ENCODE data around the gene MCOLN2. TPM values are rescaled to one million over a fixed set of nuclear protein-coding genes. Genes with fewer than 3 reads are reported as not detected.

Gene MCOLN2
- total and polyA plus RNA-seq, 2 of the 8 experiments (the other 6 are each of a cell fraction or from before 2014, with no cell fraction given) = 1.7 to 6.1 TPM

- 85% methylated on average over 7 of the region's 7 CpGs; no CpG with 5 or more reads in 1 of the 2 experiments for WGBS, 2 experiments (ENCODE audit: extremely low coverage in 1 of 2, insufficient coverage in 1 of 2, insufficient read length in 1 of 2, insufficient replicate concordance in 2 of 2, low coverage in 1 of 2, low lambda C conversion rate in 2 of 2, missing lambda C conversion rate in 1 of 2)
- no peak for FAIRE-seq
- CTCF ChIA-PET (ENCODE audit: partially characterized antibody) = interaction anchor here (0.9 to 1.7 kb wide), 5 partner anchors 29 to 74 kb away, joined by 3 to 7 read pairs (median 4); no protein-coding TSS in a partner anchor
- Histone ChIP-seq H4K91ac (replicated peaks; ENCODE audit: insufficient read length, low read length) (no peak overlapping the region), H3K4ac (replicated peaks; ENCODE audit: insufficient read length, low read depth, low read length) (no peak overlapping the region), H4K8ac (ENCODE audit: extremely low read depth, insufficient read depth, low read length) (no peak overlapping the region), H3K79me1 (ENCODE audit: low read depth, low read length) (no peaks in the 10 kb centered on the region), H3K23me2 (ENCODE audit: low read depth, low read length) (no peaks in the 10 kb centered on the region), H3K9me3 (ENCODE audit: insufficient read depth in 2 of 2, low read depth in 1 of 2, low read length in 1 of 2) (no peaks in the 10 kb centered on the region), H2BK120ac (replicated peaks; ENCODE audit: low read depth, low read length) (no peak overlapping the region), H2BK20ac (ENCODE audit: low read length) (no peak overlapping the region), H4K5ac (ENCODE audit: insufficient read length, low read depth, low read length) (no peak overlapping the region), H3K14ac (ENCODE audit: insufficient read length) (no peak overlapping the region), H2BK5ac (ENCODE audit: low read depth, low read length) (no peak overlapping the region), H2BK12ac (ENCODE audit: low read depth, low read length) (no peak overlapping the region), H2AFZ (ENCODE audit: low read length) (peak overlapping the region; percentile 54; the same call in 1 of the 2 replicates), H3K27me3 (replicated peaks in 1 of 4; ENCODE audit: control insufficient read depth in 3 of 4, extremely low read depth in 1 of 4, insufficient read depth in 3 of 4, low read length in 3 of 4) (no peaks in the 10 kb centered on the region), H3K4me2 (ENCODE audit: insufficient read depth in 1 of 2, low read depth in 2 of 2, low read length in 2 of 2) (no peak overlapping the region), H3K79me2 (ENCODE audit: control insufficient read depth in 1 of 2, insufficient read depth in 2 of 2, low read length in 2 of 2) (no peaks in the 10 kb centered on the region), H3K23ac (ENCODE audit: insufficient read length) (no peak overlapping the region), H2BK15ac (ENCODE audit: low read length) (no peak overlapping the region), H3K36me3 (ENCODE audit: control insufficient read depth in 2 of 4, insufficient read depth in 4 of 4, low read length in 3 of 4) (no peaks in the 10 kb centered on the region), H3K4me1 (replicated peaks in 1 of 4; ENCODE audit: control insufficient read depth in 3 of 4, insufficient read depth in 4 of 4, low read length in 3 of 4) (peaks cover 0 to 5% (median 0%) of the 10 kb centered on the region in 4 experiments; a peak in 3 of 7 replicates), H3K18ac (ENCODE audit: extremely low read depth, low read length) (no peak overlapping the region), H3K56ac (replicated peaks; ENCODE audit: insufficient read length, low read depth, low read length) (no peak overlapping the region), H3K27ac (ENCODE audit: low read depth, low read length) (no peak overlapping the region), H2AK5ac (ENCODE audit: low read depth, low read length) (no peak overlapping the region), H4K20me1 (replicated peaks in 1 of 2; ENCODE audit: control insufficient read depth in 1 of 2, insufficient read depth in 2 of 2, low read length in 2 of 2) (no peaks in the 10 kb centered on the region), H3K9ac (replicated peaks in 1 of 4; ENCODE audit: extremely low read depth in 1 of 4, low read depth in 3 of 4, low read length in 3 of 4) (no peak overlapping the region), H3K4me3 (ENCODE audit: extremely low read depth in 1 of 4, insufficient read depth in 2 of 4, low read depth in 3 of 4, low read length in 4 of 4) (no peak overlapping the region)
- POLR2A ChIA-PET (ENCODE audit: partially characterized antibody) = no interaction called here
- DNase-seq (ENCODE audit: low read depth in 1 of 2, low spot score in 2 of 2) = no peak
- no peak for TF ChIP-seq ASH2L (IDR thresholded peaks at IDR 0.05; ENCODE audit: low read length)
- TF ChIP-seq SRF (IDR thresholded peaks at IDR 0.05; ENCODE audit: low read depth, low read length) = no peak
- TF ChIP-seq CEBPB (IDR thresholded peaks at IDR 0.05; ENCODE audit: low read depth, low read length) = peak; percentile 68; the same call in 1 of the 2 replicates
- no peak for TF ChIP-seq ATF3 (IDR thresholded peaks at IDR 0.05; ENCODE audit: insufficient read depth, low read depth, low read length)
- no peak for TF ChIP-seq SIRT6 (IDR thresholded peaks at IDR 0.05; ENCODE audit: low read length)
- TF ChIP-seq CHD1 (IDR thresholded peaks at IDR 0.05; ENCODE audit: low read depth, low read length) = no peak
- no peak for TF ChIP-seq TAF1 (IDR thresholded peaks at IDR 0.05; ENCODE audit: low read depth, low read length)
- no peak for TF ChIP-seq KDM5A (IDR thresholded peaks at IDR 0.05; ENCODE audit: low read length)
- no peak for TF ChIP-seq BCL11A (IDR thresholded peaks at IDR 0.05; ENCODE audit: low read depth in 2 of 2, low read length in 2 of 2)
- no peak for TF ChIP-seq POLR2AphosphoS5 (IDR thresholded peaks at IDR 0.05; ENCODE audit: low read depth, low read length)
- no peak for TF ChIP-seq TCF12 (IDR thresholded peaks at IDR 0.05; ENCODE audit: low read depth, low read length)
- TF ChIP-seq MAX (IDR thresholded peaks at IDR 0.05) = 0 out of 2 replicates have a peak, but pooled peaks have one; percentile 16
- no peak for TF ChIP-seq POLR2A (IDR thresholded peaks at IDR 0.05; ENCODE audit: control extremely low read depth in 1 of 2, low read depth in 2 of 2, low read length in 2 of 2)
Observed at GRCh38 chr1:84973498-84974334, 23.2 kb downstream of the MCOLN2 start.

Data from H1 (cell line).